NCI-H345 treated with DMSO at 0.1 percent for 48 hours (cell line): ENCODE measurements around the gene CAPRIN2.

Source experiments
- DNase-seq: peaks from one replicate; lab custom pipeline; 2025; ENCODE audit not compliant: unreplicated experiment; lab: John Stamatoyannopoulos, UW

CAPRIN2 gene

DNA sequence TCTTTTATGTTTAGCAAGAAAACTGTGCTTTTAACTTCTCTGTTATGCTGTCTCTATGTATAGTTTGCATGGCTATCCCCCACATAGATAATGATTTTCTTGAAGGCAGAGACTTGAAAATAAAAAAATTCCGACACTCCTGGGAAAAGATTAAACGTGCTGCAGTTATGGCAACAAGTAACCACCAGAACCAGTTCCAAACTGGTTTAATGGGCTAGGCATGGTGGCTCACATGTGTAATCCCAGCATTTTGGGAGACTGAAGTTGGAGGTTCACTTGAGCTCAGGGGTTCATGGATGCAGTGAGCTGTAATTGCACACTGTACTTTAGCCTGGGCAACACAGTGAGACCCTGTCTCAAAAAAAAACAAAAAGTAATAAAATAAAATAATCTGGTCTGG, 15.1 kb upstream of the CAPRIN2 start:
- DNase-seq, result no peak

DNA sequence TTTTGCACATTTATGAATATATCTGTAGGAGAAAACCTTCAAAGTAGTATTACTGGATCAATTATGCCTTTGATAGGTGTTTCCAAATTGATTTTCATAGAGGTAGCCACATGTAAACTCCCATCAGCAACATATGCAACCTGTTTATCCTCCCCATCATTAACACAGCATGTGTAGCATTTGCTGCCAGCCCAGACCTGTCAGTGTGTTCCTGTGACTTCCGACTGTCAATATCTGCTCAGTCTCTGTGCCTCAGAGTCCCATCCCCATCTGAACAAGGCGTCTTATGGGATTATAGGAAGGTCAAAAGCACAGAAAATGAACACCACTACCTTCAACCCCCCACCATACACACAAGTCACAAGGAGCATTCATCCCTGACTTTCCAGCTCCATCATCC, 9.5 kb upstream of the CAPRIN2 start:
- DNase-seq, result peak; percentile 28

DNA sequence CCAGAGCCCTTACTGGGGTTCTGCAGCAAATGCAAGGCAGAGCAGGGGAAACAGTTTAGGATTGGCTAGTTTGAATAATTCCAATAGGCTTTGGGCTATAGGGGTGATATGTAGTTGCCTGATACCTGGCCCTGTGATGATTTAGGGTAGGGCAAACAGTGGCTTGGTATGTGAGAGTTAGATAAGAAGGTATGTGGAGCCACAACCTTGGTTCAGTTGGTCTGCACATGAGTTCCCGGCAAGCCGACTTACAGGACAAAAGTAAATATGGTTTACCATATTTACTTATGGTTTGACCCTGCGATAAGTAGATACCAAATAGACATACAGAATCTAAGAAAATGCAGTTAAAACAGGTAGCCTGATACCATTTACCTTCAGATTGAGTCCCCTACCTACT, 8.3 kb upstream of the CAPRIN2 start:
- no peak for DNase-seq

DNA sequence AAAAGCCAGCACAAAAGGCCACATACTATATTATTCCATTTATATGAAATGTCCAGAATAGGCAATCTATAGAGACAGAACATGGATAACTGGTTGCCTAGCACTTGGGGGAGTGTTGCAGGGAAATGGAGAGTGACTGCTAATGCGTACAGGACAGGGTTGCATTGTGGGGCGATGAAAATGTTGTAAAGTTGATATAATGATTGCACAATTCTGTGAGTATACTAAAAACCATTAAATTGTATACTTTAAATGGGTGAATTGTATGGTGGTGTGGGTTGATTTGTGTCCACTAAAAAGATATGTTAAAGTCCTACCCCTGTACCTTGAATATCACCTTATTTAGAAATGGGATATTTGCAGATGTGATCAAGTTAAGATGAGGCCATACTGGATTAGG, 7.0 kb upstream of the CAPRIN2 start:
- DNase-seq, result no peak

DNA sequence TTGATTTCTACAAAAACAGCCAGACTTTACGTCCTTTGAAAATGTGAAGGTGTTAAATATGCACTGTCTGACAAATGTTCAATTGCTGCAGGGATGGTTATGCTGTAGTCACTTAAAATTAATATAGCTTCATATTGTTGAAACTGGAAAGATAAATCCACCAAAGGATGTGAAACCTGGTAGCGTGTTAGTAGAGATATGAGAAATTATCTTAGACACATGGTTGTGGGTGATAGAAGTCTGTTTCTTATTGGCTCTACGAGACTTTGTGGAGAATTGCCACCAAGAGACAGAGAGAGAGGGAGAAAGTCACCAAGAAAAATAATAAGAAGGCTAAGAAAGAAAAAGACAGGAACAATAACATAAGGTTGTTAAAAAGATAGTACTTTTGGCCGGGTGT, 2.6 kb upstream of the CAPRIN2 start:
- DNase-seq, result no peak

DNA sequence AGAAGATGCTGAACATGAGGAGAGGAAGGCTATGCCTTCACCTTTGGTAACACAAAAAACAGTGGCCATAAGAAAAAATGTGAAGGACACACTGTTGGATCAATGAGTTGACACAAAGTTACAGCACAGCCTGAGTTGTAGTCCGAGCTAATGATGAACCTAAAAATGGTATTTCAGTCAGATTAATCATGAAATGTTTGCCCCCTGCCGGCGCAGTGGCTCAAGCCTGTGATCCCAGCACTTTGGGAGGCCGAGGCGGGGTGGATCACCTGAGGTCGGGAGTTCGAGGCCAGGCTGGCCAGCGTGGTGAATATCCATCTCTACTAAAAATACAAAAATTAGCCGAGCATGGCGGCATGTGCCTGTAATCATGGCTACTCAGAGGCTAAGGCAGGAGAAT, 1.3 kb upstream of the CAPRIN2 start:
- DNase-seq, result no peak

DNA sequence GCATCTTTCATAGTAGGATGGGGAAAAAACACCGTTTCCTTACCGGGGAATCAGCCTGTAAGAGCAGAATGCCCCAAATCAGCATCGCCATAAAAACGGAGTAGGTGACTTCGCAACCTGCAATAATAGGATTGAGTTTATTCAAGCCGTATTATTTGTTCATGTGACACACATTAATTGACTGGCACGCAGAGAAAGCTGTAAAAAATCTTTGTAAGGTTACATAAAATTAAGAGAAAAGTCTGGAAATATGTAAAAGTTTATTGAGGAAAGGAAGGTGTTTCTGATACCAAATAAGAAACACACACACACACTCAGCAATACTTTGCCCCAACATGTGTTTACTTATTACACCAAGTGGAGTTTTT, 628 bp upstream of the CAPRIN2 start:
- DNase-seq, result no peak

DNA sequence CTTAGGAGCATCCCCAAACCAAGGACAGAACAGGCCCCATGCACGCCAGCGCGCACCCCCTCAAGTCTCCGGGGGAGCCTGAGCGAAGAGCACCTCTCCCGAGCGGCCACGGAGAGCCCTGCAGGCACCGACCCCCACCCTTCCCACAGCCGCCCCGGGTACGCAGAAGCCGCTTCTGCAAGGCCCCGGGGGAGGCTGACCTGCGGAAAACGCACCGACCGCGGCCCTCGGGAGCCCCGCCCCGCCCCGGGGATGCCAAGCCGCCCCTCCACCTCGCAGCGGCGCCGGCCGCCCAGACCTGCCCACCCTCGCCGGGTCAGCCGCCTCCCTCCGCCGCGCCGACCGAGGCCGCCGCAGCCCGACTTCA, 385 bp downstream of the CAPRIN2 start:
- DNase-seq, result no peak

DNA sequence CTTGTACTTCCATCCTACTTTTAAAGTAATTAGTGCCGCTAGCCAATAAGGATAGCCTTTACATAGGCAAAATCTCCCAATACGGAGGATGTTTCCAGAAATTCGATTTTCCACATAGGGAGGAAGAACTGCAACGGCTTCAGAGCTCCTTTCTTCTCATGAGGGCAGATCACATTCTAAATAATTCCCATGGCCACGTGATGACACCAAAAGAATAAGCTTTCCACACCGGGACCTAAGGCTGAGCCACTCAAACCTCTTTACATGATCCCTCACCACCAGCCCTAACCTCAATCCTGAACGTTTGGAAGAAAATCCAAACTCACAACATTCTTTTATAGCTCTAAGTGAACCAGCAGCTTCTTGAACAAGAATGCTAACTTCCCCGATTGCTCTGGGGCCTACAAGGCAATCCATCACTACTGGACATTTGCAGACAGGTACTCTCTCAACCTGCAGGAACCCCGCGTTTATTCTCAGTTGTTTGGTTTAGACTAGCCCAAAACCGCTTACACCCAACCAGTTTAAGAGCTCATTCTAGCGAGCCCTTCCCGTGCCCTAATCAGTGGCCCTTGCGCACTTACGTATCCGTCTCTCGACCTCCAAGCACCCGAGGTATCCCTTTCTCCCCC, 884 bp downstream of the CAPRIN2 start:
- peak; percentile 34 for DNase-seq

DNA sequence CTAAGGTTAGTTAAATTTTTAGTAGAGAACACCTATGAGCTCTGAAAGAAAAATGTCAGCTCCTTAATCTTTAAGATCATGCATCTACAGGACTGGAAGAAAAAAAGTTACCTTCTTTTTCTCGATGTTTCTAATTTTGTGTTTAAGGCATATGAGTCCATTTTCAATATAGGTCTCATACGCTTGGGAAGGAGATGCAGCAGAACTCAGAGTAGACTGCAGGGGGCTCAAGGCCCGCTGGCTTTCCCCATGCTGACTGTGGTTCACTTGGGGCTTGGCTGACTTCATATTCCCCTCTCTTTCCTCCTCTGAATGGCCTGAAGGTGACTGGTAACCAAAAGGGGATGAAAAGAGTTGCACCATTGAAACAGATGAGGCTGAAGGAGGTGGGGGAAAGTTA, 1.5 kb downstream of the CAPRIN2 start:
- no peak for DNase-seq

DNA sequence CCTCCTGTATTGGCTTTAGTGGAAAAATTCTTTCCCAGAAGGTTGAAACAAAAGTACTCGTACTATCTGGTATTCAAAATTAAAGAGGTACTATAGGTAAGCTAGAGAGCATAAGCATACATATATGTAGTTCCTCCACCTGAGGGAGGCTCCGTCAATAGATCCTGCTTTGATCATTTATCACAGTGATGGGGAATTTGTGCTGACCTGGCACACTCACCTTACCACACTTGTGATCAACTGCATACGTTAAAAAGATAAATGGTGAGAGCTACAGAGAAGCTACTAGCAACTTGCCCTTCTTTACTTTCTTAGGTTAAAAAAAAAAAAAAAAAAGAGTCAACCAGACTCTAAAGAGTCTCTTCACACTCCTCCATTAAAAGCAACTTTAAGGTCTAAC, 2.5 kb downstream of the CAPRIN2 start:
- no peak for DNase-seq

DNA sequence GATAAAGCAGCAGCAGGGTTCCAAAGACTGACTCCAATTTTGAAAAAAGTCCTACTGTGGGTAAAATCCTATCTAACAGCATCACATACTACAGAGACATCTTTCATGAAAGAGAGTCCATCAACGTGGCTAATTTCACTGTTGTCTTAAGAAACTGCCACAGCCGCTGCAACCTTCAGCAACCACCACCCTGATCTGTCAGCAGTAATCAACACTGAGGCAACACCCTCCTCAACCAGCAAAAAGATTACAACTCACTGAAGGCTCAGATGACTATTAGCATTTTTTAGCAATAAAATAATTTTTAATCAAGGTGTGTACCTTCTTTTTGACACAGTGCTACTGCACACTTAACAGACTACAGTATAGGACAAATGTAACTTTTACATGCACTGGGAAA, 6.6 kb downstream of the CAPRIN2 start:
- DNase-seq, result no peak

DNA sequence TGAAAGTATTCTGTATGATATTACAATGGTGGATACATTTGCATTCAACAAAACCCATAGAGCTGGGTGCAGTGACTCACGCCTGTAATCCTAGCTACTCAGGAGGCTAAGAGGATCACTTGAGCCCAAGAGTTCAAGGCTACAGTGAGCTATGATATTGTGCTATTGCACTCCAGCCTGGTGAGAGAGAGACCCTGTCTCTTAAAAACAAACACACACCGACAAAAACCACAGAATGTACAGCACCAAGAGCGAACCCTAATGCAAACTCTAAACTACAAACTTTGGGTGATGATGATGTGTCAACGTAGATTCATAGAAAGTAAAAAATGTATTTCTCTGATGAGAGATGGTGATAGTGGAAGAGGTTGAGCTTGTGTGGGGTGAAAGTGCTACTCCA, 8.6 kb downstream of the CAPRIN2 start:
- no peak for DNase-seq

DNA sequence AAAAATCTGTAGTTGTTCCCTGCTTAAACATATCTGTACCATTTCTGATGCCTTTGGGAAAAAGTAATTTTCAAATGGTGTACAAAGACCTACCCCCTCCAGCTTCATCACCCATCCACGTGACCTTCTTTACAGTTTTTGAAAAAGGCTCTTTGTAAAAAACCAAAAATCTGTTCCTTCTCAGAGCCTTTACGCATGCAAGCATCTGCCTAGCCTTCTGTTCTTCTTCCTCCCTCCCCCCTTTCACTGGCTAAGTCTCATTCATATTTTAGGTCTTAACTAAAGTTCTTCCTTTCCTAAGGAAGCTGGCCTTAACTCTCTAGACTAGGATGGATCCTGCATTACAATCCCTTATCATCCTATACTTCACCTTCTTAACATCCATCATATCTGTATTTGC, 10.4 kb downstream of the CAPRIN2 start:
- DNase-seq, result no peak

DNA sequence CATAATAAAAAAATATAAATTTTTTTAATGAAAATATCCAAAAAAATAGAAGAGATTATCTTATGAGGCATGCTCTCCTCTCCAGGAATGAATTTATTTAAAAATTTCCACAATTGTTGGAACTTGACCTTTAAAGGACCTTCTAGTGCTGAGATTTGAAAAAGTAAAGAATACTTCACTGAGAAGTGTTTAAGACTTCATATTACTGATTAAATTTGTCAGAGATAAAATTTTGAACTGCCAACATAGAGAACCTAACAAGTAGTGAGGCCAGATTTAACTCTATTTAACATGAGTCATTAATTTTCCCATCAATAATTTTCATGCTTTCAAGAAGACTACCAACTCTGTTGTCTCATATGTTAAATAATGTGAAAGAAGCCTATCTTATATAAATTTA, 14.5 kb downstream of the CAPRIN2 start:
- no peak for DNase-seq

DNA sequence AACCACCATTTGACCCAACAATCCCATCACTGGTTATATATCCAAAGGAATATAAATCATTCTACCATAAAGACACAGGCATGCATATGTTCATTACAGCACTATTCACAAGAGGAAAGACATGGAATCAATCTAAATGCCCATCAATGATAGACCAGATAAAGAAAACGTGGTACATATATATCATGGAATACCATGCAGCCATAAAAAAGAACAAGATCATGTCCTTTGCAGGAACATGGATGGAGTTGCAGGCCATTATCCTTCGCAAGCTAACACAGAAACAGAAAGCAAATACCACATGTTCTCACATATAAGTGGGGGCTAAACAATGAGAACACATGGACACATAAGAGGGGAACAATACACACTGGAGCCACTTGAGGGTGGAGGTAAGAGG, 15.7 kb downstream of the CAPRIN2 start:
- no peak for DNase-seq

DNA sequence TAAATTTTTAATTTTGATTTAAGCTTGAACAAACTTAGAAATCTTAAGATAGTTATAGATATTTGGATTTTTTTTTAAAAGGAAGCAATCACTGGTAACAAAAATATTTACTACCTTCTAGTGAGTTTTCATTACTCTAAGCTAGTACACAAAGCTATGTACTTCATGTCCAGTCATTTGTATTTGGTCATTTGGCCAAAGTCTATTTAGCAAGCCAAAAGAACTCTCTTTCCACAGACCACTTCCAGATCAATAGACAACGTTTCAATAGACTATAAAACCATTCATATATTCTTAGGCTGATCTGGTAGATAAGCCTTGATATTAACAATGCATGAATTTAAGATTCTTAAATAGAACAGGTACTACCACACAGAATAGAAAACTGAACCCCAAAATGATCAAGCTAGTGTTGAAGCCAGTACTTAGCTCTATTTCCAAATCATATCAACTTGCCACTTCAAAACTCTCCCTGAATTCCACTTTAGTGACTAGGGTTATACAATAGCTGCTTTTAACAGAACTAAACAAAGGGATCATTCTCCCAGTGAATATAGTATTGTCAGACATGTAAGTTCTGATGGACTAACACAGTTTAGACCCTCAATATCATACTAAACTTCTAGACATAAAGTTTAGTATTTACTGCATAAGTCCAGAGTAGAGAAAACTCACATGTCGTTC, 21.7 kb downstream of the CAPRIN2 start:
- DNase-seq, result no peak

DNA sequence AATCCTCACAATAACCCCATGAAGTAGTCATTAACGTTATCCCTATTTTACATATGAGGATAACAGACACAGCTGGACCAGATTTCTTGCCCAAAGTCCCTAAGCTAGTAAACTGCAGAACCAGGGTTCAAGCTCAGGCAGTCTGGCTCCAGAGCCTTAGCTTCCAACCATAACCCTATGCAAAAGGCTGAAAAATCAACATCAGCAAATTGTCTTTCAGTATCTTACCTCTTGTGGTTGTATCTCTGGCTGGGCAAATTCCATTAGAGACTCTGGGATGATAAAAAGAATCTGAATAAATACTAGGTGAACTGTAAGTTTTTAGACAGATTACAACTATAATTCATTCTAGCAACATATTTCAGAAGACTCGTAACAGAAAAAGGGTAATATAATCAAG, 24.7 kb downstream of the CAPRIN2 start:
- DNase-seq, result no peak

DNA sequence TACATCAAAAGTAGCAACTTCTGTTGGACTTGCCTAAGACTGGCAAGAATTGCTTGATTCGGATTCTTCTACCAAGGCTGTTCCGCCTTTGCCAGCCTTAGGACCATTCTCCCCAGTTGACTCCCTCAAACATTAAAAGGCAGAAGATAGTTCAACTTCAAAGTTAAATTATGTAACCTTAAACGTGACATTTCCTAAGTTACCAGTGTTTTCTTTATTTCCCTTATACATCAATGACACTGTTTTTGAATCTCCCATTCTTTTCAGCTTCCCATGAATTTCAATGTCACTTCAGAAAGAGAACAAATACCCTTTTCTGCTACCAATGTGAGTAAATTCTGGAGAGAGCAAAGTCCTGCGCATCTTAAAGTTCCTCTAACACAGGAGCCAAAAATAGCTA, 25.2 kb downstream of the CAPRIN2 start:
- DNase-seq, result no peak

DNA sequence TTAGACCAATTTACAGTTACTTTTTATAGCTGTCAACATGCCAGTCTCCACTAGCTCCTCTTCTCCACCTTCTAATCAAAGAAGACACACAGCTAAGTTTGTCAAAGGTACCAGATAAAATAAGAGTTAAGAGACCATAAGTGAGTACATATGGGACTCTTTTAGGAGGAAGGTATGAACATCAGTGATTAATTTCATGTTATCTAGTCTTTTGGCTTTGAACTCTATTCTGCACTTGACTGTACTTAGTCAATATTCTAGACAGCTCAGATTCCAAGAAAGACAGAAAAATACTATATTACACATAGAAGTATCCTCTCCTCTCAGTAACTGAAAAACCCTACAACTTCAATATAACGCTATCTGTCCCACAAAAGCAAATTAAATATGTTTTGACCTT, 28.1 kb downstream of the CAPRIN2 start:
- DNase-seq, result no peak

DNA sequence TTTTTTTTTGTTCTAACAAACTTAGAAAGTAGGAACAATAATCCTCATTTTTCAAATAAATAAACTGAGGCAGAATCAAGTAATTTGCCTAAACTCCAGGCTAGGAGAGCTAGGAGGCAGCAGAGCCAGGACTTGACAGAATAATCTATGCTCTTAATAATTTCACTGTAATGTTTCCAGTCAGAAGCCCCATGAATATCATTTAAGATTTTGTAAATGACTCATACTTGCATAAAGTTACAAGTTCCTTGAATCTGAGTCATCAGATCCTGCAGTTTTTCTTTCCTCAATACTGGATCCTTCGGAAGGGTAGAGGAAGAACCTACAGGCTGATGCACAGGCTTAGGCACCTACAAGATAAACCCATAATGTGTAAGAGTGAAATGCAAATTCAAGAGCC, 29.0 kb downstream of the CAPRIN2 start:
- DNase-seq, result no peak

DNA sequence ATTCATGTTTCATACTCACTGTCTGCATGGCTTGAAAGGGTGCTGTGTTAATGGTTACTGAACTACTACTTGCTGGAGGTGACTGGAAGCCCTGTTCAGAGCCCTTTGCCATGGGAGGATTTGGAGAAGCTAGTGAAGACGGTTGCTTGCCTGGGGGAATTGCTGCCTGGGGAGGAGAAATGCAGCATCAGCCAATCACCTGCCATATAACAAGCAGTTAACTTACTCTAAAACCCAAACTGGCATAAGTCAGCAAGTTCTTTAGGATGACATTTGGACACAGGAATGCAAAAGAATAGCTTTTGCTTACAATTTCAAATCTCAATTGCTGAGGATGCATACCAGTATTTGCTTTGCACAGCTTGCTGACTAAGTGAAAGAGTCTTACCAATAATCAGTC, 35.7 kb downstream of the CAPRIN2 start:
- DNase-seq, result no peak

DNA sequence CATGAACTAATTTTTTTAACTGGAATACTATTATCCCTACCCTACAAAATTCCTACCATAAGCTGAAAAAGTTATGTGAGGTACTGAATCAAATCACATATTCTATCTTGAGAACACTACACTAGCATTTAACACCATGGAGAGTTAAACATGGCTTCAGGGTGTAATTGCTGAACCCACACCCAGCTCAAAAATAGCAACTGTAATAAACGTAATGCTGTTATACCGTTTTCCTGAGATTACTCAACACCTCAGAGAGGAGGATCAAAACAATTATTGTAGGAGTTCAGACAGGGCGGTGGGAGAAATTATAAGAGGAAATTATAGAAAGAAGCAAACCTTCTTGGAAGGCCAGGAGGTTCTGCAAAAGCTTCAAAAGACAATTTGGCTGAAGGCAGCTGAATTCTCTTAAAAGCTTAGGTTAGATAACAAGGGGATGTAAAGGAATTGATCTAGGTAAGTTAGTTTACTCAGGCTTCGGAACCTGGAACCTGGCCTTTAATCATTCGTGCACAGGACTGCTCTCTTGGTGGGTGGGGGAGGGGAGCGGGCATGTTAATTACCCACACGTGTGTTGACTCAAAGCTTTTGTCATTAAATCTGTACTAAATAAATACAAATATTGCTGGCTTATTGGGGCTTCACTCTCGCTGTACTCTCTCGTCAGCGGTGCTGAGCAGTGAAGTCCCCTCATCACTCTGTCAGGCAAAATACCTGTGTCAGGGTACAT, 47.0 kb downstream of the CAPRIN2 start:
- DNase-seq, result no peak
